Embryonic facial prominence (tissue), 1 donor: Measurements from ENCODE around the gene RAB40C.

Source experiments
- DNase-seq: peaks from one replicate; pipeline ENCODE4 v3.0.0-alpha.2; 2016; ENCODE audit errors: extremely low spot score

RAB40C gene

DNA sequence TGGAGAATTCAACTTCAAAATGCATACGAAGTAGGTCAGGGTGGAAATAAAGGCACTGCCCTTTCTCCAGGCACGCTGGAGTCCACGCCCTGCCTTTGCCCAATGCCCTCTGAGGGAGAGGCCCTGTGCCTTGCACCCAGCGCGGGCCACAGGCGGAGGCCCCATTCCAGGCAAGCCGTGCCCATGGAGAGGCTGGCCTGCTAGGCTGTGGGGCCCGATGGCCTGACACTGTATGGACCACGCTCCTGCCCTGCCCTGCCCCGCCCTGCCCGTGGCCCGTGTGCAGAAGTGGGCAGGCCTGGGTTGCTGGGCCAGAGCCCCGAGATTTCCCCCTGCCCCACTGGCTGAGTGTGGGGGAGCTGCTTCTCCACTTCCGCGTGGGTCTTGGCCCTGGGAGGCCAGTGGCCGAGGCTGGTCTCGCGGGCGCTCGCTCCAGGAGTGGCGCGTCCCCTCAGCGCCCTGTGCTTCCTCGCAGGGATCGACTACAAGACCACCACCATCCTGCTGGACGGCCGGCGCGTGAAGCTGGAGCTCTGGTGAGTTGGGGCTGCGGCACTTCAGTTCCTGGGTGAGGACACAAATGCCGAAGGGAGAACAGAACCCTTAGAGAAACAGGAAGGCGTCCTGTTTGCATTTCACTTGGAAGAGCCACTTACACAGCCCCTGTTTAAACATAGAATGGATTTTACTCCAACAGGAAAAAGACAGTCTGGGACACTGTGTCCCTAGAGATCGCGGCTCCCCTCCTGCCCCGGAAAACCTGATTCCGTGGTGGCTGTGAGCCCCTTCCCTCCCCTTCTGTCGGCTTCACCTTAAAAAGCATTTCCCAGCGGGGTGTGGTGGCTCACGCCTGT is 27.1 kb downstream of the RAB40C start:
- no peak for DNase-seq

DNA sequence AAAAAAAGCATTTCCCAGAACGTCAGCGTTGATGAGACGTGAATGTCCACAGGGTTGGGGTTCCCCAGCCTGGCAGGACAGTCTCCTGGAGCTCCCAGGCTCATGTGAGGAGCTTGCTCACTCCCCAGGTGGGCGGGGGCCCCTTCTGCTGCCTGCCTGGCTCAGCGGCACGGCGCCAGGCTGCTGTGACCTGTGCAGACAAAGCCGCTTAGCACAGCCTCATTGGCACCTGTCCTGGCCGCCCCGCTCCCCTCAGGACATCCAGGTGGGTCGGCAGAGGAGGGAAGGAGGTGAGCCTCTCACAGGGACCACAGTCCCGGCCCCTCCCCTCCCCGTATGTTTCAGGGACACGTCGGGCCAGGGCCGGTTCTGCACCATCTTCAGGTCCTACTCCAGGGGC is 28.0 kb downstream of the RAB40C start:
- DNase-seq: no peak

DNA sequence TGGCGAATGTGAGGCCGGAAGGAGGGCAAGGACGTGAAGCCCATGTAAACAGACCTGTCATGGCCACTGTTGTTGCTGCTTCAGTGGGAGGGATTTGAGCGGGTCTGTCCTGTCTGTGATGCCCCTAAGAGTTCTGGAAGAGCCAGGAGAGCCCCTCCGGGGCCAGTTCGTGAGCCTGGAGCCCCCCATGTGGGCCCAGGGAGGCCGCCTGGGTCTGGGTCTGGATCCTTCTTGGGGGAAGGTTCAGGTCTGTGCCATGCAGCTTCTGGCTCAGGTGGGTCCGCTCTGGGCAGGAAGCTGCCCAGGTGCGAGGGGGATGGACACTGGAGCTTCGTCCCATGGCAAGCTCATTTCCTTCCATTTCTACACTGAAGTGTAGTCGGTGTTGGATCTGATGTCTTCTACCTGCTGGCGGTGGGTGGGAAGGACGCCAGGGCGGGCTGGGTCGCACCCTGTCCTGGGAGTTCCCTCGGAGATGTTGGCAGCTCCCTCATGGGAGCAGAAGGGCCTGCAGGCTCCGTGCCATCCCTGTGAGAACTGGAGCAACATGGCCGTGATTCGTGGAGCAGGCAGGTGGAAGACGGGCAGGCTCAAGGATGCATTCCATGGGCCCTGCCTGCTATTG is 29.7 kb downstream of the RAB40C start:
- no peak for DNase-seq

DNA sequence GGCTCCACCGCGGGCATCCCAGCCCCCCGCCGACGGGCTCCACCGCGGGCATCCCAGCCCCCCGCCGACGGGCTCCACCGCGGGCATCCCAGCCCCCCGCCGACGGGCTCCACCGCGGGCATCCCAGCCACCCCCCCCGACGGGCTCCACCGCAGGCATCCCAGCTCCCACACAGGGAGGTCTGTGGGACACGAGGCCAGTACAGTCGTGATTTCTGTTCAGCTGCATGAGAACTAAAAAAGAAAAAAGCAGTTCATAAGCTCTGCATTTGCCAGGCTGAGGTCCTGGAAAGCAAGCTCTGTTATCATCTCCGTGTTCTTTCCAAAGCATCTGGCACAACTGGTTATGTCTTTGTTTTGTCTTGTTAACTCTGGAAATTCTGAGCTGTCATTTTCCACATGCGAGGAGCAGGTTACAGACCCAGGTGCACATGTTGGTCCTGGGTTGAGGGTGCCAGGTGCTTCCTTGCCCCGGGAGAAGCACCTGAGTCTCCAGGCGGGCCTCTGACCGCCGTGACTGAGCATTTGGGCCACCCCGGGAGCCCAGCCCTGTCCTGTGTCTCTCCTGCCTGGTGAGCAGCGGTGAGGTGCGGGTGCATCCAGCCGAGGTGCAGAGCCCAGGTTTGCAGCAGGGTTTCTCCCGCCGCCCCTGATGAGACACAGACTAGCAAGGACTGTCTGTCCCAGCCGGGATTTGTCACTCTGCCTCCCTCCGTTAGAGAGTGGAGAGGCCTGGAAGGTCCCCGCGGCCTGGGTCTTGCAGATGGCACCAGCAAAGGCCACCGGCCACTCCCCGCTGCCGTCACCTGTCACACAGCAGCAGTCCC is 31.0 kb downstream of the RAB40C start:
- DNase-seq: no peak

DNA sequence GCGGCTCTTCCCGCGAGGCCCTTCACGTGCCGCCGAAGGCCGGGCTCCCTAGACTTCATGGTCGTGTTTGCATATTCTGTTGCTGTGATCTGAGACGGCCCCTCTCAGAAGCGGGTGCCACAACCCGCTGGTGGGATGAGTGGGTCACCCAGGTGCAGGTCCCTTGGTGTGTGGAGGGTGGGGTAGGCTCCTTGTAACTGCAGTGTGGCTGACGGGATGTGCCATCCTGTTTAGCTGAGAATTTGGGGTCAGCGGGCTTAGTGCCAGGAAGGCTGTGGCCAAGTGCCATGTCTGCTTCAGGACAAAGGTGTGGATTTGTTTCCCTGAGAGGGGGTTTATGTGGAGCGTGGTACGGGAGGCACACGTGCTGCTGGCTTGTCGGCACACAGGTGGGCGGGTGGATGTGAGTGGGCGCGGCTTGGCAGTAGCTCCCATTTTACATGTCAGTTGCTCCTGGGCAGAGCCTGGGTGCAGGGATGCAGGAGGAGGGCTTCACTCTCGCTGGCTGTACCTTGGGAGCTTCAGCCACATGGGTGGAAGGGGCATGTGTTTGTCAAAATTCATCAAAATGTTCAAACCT is 31.8 kb downstream of the RAB40C start:
- no peak for DNase-seq

DNA sequence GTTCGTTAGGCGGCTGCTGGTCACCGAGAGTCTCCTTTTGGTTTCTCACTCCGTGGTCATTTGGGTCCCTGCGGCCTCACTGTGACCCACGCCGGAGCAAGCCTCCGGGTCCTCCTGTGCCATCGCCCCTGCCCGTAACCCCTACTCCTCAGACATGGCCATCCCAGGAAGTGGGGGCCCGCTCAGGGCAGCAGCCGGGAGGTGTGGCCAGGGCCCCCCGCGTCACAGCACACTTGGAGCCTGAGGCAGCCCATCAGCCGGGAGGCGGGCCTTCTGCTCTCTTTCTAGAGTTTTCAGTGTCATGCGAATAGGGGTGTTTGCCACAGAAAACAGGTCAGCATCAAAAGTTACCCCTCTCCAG is 33.0 kb downstream of the RAB40C start:
- no peak for DNase-seq

DNA sequence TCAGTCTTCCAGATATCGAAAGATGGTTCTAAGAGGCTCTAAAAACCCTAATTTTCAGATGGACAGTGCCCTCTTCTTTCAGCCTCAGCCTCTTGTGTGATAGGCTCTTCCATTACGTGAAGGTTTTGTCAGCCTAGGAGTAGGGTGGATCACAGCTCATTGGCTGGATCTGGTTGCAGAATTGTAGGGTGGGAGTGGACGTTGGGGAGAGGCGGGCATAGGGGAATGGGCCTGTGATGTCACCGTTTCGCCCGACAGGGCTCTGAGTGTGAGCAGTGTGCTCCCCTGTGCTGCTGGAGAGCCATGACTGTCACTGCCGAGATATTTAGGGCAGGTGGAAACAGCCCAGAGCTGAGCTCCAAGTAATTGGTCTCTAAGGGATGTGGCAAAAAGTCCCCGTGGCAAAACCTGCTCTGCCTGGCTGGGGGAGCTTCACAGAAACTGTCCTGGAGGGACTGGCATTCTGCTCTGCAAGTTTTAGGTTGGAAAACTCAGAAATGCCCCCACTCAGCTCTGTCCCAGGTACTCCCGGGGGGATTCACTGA is 34.7 kb downstream of the RAB40C start:
- no peak for DNase-seq

DNA sequence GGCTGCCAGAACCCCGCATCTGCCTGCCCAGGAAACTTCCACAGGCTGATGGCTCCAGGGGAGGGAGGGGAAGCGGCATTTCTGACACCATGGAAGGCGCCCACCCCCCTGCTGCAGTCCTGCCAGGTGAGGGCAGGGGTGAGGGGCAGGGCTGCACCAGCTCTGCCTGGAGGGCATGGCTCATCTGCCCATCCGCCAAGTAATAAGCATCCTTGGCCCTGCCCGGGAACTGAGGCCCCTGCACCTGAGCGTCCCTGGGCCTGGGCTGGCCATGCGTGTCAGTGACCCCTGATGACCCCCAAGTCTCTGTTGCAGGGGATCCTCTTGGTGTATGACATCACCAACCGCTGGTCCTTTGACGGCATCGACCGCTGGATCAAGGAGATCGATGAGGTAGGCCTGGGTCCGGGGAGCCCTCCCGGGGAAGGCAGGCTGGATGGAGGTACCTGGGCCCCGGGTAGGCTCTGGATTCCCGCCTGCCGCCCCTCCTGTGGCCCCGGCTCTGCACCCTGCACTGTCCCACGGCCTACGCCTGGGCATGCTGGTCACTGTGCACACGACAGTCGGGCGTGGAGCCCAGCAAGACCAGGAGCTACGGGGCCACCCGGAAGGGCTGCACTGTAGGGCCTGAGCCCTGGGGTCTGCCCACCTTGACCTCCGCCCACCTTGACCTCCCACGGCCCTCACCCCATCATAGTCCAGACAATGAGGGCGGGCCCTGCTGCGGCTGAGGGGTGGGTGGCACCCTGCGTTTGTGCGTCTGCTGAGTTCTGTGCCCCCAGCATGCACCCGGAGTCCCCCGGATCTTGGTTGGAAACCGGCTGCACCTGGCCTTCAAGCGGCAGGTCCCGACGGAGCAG is 35.5 kb downstream of the RAB40C start:
- DNase-seq: no peak

DNA sequence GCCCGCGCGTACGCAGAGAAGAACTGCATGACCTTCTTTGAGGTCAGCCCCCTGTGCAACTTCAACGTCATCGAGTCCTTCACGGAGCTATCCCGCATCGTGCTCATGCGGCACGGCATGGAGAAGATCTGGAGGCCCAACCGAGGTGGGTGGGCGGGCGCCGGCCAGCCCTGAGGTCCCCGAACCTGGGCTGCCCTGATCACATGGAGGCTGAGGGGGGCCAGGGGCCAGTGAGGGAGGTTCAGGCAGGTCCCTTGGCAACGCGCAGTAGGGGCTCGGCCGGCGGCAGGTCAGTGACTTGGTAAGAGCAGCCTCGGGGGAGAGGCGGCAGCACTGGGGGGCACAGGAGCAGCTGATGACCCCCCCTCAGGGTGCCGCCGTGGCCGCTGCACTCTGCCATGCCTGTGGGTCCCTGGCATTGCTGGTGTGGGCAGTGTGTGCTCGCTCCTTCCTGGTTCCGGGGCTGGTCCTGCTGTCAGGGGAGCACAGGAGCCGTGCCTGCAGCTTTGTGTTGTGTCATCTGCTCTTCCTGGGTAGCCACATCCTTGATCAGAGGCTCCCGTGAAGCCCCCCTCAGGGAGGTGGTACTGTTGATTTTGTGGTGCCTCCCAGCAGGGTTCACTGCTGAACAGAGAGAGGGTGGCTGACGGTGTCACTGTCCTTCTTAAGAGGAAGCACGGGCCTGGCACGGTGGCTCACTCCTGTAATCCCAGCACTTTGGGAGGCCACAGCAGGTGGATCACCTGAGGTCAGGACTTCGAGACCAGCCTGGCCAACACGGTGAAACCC is 36.3 kb downstream of the RAB40C start:
- no peak for DNase-seq

DNA sequence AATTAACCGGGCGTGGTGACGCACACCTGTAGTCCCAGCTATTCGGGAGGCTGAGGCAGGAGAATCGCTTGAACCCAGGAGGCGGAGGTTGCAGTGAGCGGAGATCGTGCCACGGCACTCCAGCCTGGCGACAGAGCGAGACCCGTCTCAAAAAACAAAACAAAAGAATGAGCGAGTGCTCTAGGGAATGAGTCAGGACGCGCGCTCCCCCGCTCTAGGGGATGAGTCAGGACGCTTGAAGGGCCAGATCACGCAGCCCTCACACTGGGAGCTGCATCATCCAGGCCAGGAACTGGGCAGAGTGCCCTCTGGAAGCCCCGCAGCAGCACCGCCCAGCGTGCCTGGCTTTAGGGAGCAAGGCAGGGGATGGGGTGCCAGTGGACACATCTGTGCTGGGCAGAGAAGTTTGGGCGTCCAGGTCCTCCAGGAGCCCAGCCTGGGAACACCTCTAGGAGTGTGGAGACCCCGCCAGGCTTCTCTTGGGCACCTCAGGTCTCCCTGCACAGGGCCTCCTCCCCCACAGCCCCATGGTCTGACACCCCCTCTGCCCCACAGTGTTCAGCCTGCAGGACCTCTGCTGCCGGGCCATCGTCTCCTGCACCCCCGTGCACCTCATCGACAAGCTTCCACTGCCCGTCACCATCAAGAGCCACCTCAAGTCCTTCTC is 37.1 kb downstream of the RAB40C start:
- no peak for DNase-seq

DNA sequence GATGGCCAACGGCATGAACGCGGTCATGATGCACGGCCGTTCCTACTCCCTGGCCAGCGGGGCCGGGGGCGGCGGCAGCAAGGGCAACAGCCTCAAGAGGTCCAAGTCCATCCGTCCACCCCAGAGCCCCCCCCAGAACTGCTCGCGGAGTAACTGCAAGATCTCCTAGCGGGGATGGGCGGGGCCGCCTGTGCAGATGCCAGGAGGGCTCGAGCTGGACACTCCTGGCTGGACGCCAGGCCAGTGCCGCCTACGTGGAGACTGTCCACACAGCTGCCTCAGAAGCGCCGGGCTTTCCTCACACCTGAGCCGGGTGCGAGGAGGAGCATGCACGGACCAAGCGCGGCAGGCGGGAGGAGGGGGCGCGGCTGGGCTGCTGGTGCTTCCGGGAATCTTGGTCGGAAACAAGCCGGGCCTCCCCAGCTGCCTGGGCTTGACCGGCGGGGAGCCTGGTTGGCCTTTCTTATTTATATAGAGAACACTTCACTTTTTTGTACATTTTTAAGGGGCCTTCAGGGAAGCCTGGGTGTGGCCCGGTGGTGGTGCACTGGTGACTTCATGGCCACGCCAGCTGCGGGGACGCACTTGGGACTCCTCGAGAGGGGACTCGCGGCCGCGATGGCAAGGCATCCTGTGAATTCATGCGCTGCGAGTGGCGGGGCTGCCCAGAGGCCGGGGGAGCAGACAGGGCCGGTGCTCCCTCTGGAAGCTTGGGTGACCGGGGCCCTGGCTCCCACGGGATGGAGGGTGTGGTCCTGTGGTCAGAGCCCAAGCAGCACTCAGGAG is 37.8 kb downstream of the RAB40C start:
- DNase-seq: no peak

DNA sequence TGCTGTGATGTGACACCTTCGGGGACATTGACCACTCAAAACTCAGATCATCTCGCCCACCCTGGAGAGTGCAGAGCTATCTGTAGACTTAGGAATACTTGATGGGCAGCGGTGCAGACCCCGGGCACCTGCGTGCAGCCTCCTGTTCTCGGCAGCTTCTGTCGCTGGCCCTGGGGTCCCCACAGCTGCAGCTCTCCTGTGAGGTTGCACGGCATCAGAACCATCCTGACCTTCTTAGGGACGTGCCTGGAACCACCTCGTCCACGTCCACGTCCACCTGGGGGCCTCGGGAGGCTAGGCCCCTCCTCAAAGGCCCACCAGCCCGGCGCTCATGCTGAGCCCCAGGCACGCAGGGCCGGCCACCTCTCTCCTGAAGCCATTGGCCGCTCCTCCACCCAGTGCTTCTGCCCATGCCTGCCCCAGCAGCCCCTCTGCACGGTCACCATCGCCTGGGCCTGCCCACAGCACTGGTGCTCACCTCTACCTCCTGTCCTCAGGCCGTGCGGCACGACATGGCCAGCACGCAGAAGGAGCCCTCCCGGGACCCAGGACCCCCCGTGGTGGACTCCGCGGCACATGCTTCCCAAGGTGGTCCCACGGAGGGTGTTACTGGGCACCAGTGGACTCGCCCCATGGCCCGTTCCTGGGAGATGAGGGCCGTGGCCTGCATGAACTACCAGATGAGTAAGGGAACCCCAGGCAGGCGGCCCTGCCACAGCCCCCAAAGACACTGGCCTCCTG is 38.6 kb downstream of the RAB40C start:
- no peak for DNase-seq

DNA sequence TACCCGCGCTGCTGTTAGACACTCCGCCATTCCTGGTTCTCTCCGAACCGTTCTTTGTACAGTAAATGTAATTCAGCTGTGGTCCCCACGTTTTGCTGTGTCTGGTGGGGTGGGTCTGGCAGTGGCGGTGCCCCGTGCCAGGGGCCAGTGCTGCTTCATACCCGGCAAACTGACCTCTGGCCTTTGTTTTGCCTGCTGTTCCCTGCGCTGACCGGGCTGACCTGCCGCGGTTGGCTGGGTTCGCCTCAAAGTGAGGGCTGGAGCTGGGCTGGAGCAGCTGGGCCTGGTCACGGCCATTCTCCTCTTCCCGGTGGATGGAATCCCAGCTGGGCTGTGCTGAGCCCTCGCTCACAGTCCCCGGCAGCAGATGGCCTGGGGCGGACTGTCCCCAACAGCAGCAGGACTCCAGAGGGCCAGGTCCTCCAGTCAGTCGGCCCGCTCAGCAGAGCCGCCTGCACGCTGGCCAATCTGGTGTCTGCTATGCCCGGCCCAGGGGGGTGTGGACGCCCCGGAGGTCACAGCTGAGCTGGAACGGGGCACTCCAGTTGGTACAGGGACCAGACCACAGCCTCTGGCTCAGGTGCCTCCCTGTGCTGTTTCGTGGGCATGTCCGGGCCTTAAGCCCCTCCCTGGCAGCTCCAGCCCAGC is 39.4 kb downstream of the RAB40C start:
- DNase-seq: no peak

DNA sequence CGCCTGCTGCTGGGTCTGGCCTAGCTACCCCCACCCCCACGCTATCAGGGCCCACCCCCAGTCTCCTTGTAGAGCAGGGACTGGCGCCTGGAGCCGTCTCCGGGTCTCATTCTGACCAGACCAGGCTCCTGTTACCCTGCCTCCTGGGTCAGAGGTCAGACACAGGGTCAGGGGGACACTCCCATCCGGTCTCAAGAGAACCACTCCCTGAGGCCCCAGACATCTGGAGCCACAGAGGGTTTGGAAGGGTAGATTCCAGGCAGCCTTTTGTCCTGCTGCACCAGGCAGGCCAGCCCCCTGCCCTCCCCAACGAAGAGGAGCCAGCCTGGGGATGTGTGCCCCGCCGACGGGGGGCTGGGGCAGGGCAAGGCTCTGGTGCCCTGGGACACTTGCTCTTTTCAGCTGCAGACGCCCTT is 40.0 kb downstream of the RAB40C start:
- no peak for DNase-seq

DNA sequence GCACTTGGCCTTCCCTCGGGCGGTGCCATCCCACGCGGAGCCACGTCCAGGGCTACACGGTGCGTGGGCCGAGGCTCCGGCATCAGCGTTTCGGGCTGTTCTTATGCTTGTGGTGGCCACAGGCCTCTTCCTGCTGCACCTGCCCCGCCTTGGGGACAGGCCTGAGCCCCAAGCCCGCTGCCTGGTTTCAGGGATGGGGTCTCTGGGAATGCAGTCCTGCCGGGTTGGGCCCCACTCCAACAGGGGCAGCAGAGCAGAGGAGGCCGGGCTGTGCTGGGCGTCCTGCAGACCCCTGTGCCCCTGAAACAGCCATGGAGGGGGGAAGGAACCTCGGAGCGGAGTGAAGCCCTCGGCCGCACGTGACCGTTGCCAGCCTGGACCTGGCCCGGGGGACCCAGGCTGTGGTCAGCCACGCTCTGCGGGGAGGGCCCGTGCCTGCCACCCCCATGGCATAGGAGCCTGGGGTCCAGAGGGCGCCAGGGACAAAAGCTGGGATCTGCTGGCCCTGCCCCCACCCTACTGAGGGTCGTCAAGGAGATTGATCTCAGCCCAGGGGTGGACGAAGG is 40.5 kb downstream of the RAB40C start:
- DNase-seq: no peak

DNA sequence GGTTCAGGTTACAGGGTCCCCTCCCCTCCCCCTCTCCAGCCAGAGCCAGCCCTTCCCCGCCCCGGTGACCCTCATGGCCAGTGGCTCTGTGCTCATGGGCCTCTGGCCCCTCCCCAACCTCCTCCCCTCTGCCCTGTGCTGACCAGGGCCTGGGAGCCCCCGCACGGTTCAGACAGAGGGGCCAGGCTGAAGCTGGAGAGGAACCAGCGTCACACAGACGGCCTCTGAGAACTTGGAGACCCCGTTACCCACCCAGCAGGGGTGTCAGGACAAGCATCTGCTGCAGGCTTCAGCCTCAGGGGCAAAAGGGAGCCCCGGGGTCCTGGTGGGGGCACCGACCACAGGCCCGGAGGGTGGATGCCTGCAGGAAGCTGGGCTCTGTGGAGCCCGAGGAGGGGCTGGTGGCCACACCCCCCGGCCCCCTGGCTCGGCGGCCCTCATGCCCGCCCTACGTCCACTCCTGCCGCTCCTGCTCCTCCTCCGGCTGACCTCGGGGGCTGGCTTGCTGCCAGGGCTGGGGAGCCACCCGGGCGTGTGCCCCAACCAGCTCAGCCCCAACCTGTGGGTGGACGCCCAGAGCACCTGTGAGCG is 41.0 kb downstream of the RAB40C start, which contains the start of gene WFIKKN1:
WFIKKN1 (plus strand) TSS at position 171 of the 591 bp plus-strand sequence; CDS start at position 440, 269 bp downstream.
- no peak for DNase-seq
